Measurements from ENCODE around the gene CYFIP2.

GRCh38 chr5:157387041-157387563 is 121.2 kb downstream of the CYFIP2 start:
- TF ChIP-seq CTCF (IDR thresholded peaks at IDR 0.05) (no peak), POLR2A (IDR thresholded peaks at IDR 0.05) (no peak)

All from esophagus squamous epithelium (tissue), 4 donors.